H4 (cell line): Measurements from ENCODE around the gene SNTA1. TPM values are rescaled to one million over a fixed set of nuclear protein-coding genes. Genes with fewer than 3 reads are reported as not detected.
"Not testable (repeated sequence)": the region's sequence is repeated elsewhere in the genome, so short reads cannot be mapped to it uniquely, and the experiment has no call there.

Experiments
- DNase-seq: peaks from one replicate; pipeline ENCODE4 v3.0.0-alpha.2; 2015; ENCODE audit warnings: low spot score
- total RNA-seq: library from RNA; depleted of rRNA; stranded (reverse); fragments of >200 nt; shearing (Covaris generic); gene quantifications from 2 replicates; pipeline ENCODE4 v1.2.3, GENCODE V29; 2014

SNTA1 gene
- total RNA-seq, 1 experiment from 2014 or later: 9.2 TPM

DNA sequence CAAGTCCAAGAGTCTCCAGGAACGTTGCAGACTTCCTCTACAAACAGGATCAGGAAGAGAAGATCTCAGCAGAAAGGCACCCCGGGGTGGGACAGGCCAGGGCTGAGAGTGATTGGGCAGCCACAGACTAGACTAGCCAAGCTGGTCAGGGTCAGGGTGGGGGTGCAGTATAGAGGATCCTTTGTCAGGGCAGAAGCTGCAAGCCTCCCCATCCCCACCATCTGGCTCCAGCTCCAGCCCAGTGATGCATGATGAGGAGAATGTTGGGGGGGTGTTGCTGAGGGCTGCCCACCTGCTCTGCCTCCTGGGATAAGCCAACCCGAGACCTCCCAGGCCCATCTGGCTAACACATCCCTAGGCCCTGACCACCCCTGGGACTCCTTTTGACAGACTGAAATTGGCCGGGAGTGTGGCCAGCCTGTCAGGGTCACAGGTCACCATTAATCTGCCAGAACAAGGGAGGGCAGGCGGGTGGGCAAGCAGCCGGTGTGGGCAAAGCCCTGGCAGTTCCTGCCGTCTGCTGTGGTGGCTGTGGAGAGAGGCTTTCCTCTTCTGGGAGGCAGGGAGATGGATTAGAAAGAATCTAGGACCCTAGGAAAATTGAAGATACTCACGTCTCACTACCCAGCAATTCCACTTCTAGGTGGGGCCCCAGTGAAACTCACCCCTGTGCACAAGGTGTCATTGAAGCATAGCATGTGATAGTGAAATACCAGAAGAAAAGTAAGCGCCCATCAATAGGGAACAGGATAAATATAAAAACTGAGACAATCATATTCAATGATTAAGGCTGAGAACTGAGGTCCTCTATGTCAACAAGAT lies 22.1 kb upstream of the SNTA1 start:
- DNase-seq: no peak

DNA sequence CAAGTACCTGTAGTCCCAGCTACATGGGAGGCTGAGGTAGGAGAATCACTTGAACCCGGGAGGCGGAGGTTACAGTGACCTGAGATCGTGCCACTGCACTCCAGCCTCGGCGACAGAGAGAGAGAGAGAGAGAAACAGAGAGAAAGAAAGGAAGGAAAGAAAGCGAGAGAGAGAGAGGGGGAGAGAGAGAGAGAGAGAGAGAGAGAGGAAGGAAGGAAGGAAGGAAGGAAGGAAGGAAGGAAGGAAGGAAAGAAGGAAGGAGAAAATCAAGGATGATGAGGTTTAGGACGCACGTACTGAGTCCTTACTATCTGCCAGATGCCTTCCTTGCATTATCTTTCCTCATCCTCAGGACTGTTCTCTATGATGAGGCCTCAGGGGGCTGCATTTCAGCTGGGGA lies 21.2 kb upstream of the SNTA1 start:
- DNase-seq: not testable (repeated sequence)

DNA sequence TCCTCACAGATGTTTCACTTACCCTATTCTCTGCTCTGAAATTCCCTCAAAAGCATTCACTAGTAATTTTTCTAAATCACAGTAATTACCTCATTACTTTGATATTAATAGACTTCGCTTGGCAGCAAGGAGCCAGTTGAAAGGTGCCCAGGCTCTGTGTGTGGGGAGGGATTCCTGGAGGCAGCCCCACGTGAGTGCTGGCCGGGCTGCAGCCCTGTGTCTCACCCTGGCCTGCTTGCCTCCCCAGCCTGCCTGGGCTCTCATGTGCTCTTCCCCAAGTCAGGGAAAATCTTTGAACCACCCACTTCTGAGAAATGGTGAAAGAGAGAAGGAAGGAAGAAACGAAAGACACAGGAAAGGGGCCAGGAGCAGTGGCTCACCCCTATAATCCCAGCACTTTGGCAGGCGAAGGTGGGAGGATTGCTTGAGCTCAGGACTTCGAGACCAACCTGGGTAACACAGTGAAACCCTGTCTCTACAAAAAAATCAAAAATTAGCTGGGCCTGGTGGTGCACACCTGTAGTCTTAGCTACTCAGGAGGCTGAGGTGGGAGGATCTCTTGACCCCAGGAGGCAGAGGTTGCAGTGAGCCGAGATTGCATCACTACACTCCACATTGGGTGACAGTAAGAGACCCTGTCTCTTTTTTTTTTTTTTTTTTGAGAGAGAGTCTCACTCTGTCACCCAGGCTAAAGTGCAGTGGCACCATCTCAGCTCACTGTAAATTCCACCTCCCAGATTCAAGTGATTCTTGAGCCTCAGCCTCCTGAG lies 20.0 kb upstream of the SNTA1 start:
- no peak for DNase-seq

DNA sequence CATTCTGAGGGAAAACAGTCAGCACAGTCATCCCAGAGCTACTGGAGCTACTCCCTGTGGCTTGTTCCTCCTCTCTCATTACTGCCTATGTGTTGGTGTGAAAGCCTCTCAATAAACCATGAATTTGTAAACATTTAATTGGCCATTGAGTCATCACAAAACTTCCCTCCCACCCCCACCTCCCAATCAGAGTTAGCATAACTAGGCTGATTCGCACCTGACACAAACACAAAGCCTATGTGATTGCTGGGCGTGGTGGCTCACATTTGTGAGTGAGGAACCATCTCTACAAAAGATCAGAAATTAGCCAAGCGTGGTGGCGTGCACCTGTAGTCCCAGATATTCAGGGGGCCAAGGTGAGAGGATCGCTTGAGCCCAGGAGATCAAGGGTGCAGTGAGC lies 17.1 kb upstream of the SNTA1 start:
- DNase-seq: no peak

DNA sequence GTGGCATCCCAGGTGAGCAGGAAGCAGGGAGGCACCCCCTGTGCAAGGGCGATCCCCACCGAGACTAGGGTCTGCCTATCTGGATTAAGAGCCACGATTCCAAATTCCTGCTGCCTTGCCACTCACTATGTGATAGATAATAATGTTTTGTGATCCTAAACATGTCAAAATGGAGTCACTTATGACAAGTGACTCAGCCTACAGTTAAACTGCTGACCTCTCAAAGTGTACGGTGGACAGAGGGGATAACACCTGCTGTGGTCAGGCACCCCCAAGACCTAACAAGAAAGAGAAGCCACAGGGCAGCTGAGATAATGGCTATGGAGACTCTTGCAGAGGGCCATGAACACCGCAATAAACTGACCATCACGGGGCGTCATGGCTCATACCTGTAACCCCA lies 16.0 kb upstream of the SNTA1 start:
- no peak for DNase-seq

DNA sequence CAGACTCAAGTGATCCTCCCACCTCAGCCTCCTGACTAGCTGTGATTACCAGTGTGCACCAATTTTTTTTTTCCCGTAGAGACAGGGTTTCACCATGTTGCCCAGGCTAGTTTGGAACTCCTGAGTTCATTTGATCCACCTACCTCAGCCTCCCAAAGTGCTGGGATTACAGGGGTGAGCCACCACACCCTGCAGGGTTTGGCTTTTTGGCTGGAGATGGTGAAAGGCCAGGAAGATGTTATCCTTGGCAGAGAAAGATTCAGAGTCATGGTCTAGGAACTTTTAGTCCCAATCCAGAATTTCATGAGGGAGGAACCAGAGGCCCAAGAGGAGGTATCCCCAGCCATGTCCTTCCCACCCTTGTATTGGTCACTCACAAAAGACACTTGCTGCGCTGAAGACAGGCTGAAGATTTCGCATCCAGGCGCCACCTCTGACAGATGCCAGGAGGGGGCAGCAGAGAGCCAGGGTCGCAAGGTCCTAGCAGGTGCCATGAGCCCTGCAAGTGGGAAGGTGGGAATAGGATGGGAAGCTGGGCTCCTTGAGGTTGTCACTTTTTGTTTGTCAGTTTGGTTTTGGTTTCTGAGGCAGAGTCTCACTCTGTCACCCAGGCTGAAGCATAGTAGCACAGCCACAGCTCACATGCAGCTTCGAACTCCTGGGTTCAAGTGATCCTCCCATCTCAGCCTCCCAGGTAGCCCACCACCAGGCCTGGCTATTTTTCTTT lies 13.5 kb upstream of the SNTA1 start:
- DNase-seq: peak; percentile 51

DNA sequence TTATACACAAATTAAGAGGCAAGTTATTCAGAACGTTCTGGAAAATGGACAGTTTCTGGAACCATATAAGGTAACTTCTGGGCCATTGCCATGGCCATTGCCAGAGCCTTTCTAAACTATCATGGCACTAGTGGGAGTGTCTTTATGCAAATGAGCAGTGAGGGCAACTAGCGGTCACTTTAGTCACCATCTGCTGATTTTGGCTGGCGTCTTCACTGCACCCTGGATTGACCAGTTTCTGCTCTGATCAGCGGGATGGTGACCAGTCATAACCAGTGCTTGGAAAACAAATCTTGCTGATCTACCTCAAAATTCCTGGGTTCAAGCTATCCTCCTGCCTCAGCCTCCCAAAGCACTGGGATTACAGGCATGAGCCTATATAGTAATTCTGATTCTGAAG lies 7.3 kb upstream of the SNTA1 start:
- no peak for DNase-seq

DNA sequence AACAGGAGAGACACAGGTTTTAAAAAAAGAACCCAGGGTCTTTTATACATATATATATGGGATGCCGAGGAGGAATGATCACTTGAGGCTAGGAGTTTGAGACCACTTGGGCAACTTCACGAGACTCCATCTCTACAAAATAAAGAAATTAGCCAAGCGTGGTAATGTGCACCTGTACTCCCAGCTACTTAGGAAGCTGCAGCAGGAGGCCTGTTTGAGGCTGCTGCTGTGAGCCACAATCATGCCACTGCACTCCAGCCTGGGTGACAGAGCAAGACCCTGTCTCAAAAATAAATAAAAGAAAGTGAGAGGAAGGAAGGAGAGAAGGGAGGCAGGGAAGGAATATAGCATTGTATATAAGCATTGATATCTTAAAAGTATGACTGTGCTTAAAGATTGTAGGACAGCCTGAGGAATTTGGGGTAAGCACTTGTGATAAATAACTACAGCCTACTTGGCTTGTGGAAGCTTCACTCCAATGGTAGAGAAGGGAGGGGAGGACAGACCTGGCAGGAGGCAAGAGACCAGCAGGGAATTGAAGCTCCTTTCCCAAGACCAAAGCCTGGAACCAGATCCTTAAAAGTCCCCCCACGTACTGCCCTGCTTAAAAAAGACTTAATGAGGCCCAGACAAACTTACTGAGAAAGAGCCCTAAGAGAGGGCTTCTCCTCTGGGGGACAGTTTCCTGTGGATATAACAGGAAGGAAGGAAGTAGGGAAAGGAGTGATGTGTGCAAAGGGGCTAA lies 2.5 kb upstream of the SNTA1 start:
- no peak for DNase-seq

DNA sequence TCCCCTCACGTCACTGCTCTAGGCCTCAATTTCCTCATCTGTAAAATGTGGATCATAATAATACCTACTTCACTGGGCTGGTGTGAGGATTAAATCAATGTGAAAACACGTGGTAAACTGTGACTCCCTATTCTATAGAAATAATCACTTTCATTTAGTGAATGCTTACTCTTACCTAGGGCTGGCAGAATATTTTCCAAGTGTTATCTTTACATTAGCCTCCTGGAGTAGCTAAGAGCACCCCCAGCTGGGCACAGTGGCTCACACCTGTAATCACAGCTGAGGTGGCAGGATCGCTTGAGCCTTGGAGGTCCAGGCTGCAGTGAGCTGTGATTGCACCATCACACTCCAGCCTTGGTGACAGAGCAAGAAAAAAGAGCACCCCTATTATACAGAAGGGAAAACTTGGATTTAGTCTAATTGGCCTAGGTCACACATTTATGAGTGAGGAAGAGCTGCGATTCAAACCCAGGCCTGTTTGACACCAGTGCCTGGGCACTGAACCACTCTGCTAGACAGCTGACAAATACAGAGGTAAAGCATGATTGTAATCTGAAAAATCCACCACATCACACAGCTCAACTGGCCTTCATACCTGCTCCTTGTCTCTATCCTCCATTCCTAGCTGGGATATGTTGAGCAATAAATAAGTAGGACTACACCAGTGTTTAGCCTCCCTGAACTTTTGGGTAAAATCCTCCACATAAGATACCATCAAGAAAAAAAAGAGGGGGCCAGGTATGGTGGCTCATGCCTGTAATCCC lies 1.4 kb upstream of the SNTA1 start:
- DNase-seq: no peak

DNA sequence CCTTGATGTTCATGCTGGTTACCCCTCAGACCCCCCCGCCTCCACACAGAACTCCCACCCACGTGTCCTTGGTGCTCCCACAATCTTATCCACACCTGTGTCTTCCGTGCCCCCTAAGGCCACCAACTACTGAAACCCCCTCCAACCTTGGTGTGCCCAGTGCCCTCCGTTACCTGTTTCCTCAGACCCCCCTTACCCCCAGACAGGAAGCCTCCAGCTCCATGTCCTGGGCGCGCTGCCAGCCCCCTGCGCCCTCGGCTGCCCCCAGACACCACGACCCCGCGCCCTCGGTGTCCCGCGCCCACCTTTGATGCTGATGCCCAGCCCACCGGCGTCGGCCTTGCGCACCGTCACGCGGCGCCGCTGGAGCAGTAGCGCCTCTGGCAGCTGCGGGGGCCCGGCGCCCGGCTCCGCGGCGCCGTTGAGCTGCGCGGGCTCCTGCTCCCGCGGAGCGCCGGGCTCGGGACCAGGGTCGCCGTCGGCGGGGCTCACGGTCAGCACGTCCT lies 504 bp downstream of the SNTA1 start:
- no peak for DNase-seq

DNA sequence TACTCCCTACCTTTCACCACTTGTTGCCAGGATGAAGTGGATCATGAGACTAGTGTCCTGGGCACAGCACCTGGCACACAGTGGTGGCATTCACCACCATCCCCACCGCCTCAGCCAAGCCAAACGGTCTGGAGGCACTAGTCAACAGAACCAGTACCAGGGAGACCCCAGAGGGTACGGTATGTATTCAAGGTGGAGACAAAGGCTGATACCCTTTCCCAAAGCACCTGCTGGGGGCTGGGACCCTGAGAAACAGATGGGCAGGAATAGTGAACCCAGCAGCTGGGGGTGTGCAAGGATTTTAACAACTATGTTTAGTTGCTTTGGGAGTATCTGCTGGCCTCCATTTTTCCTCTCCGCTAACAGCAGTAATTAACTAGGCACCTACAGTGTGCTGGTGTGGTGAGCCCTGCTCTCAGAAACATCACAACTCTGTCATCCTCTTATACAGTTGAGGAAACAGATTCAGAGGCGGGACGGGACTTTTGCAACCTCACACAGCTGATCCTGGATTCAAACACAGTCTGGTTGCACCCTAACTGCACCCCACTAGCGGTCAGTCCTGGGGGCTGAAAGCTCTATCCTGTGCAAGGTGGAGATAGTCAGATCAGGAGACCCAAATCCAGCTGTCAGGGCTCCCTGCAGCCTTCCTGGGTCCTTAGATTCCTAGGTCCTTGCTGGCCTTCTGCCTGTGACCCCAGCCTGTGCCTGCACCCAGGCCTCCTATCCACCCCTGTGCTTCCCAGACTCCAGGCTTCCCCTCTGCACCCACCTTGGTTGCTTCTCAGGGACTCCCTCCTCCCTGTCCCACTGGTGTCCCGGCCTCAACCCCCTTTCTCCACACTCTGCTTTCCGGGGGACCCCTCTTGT lies 1.2 kb downstream of the SNTA1 start:
- DNase-seq: no peak

DNA sequence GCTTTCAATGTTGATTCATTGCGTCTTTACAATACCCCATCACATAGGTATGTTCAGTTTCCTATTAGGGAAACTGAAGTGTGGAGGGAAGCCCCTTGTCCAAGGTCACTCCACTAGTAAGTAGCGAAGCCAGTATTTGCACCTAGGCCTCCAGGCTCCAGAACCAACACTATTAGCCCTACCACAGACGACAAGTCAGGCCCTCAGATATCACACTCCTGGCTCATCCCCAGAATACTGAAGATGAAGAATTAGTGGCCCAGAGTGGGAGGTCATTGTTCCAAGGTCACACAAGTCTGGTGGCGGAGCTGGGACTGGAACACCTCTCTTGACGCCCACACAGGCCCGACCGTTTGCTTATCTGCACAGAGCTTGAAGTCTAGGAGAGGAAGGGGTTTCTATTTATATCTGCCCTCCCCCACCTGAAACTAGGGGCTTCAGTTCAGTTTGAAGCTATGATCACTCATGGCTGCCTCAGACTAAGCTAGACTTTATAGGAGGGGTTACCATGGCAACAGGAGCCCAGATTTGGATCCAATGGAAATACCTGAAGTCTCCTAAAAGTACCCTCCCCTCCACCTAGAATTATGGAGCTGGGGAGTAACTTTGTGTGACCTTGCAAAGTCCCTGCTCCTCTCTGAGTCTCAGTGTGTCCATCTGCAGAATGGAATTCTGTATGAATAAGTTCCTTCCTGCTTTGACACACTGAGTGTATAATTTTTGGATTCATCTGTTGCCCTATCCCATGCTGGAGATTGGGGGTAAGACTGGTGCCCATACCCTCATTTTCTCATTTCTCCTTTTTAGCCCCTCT lies 2.2 kb downstream of the SNTA1 start:
- DNase-seq: no peak

DNA sequence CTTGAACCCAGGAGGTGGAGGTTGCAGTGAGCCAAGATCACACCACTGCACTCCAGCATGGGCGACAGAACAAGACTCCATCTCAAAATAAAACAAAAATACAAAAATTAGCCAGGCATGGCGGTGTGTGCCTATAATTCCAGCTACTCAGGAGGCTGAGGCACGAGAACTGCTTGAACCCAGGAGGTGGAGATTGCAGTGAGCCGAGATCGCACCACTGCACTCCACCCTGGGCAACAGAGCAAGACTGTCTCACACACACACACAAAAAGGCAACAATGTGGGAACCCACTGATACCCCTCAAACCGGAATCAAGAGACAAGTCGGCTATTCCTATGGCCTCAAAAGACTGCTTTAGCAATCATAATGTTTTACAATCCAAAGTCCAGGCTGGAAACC lies 3.0 kb downstream of the SNTA1 start:
- DNase-seq: not testable (repeated sequence)

DNA sequence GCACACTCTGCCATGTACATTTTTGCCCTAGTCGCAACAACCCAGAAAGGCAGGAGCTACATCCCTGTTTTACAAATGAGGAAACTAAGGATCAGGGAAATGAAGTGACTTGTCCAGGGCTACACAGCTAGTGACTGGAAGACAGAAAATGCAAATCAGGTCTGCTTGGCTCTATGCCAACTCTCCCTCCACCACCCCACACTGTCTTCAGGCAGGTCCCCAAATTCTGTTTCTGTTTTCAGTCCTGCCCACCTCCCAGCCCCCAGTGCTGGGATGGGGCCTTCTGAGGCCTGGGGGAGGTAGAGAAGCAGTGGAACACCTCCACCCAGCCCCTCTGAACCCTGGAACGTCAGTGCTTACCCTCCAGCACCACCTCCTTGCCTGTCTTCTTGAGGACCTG lies 5.1 kb downstream of the SNTA1 start:
- no peak for DNase-seq

DNA sequence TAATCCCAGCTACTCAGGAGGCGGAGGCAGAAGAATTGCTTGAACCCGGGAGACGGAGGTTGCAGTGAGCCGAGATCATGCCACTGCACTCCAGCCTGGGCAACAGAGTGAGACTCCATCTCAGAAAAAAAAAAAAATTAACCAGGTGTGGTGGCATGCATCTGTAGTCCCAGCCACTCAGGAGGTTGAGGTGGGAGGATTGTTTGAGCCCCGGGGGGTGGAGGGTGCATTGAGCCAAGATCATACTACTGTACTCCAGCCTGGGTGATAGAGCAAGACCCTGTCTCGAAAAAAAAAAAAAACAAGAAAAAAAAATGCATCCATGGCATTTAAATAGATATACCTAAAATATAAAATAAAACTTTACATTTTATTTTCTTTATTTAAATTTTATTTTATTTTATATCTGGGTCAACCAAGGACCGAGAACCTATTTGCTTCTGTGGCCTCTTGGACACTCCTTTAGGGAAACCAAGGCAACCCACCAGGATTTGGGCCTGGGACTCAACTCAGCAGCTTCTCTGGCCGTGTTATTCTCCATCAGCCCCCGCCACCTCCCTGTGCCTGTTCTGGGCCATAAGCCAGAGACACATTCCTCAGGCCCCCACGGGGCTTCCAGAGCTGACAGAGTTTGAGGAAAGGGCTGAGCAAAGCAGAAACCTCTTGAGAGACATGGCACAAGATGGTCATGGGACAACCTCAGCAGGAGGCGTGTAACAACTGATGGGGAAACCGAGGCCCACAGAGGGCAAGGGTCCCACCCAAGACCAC lies 6.2 kb downstream of the SNTA1 start:
- no peak for DNase-seq

DNA sequence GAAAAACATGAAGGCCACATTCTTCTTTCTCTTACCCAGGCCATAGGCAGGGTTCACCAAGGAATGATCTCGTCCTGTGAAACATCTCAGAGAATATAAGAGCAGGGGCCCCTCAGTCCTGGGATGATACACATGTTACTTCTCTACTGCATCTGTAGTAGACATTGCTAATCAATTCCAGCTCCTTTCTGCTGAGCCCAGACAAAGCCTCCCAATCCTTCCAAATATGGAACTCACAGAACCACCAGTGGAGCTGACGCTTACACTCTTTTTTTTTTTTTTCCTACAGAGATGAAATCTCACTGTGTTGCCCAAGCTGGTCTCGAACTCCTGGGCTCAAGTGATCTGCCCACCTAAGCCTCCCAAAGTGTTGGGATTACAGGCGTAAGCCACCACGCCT lies 9.1 kb downstream of the SNTA1 start:
- no peak for DNase-seq

DNA sequence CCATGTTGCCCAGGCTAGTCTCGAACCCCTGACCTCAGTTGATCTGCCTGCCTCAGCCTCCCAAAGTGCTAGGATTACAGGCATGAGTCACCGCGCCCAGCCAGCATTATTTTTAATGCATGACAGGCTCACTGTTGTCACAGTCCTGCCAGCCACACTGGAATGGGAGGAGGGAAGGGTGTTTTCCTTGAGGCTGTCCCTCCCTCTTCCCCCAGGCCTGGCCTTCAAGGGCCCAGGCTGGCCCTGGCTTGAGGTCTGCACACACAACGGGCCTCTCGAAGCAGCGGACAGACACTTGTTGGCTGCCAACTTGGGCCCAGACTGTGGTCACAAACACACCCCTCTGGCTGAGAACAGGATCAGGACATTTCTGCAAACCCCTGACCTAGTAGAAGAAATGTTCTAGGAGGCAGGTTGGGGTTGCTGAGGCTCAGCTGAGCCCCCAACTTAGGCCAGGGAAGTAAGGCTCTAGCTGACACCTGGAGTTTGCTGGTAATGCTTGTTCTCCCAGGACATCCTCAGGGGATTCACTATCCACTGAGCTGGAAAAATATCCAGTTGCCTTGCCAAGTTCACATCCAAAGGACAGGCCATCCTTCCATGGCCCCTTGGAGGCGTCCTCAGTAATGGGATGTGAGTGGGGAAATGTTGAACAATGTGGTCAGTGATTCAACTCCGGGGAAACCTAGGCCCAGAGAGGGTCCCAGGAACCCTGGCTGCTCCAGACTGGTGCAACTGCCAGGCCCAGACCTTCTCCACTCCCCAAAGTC lies 9.9 kb downstream of the SNTA1 start:
- no peak for DNase-seq
